ENCODE results near the gene PCDHB16.

- TF ChIP-seq CTCF (IDR thresholded peaks at IDR 0.05) (no peak), EP300 (IDR thresholded peaks at IDR 0.05) (no peak), POLR2AphosphoS5 (IDR thresholded peaks at IDR 0.05) (no peak), POLR2A (IDR thresholded peaks at IDR 0.05) (no peak)
Measured at GRCh38 chr5:141150993-141151325, 31.2 kb upstream of the PCDHB16 start.

Measured in stomach (tissue), 4 donors.